SIG-M5 treated with dmso at 0.1 percent for 504 hours (cell line): Measurements from ENCODE around the gene HAGH.
"Not testable (repeated sequence)": the region's sequence is repeated elsewhere in the genome, so short reads cannot be mapped to it uniquely, and the experiment has no call there.

ENCODE experiments used
- DNase-seq: peaks from one replicate; lab custom pipeline; 2025; ENCODE audit not compliant: unreplicated experiment; lab: John Stamatoyannopoulos, UW

The HAGH gene

DNA sequence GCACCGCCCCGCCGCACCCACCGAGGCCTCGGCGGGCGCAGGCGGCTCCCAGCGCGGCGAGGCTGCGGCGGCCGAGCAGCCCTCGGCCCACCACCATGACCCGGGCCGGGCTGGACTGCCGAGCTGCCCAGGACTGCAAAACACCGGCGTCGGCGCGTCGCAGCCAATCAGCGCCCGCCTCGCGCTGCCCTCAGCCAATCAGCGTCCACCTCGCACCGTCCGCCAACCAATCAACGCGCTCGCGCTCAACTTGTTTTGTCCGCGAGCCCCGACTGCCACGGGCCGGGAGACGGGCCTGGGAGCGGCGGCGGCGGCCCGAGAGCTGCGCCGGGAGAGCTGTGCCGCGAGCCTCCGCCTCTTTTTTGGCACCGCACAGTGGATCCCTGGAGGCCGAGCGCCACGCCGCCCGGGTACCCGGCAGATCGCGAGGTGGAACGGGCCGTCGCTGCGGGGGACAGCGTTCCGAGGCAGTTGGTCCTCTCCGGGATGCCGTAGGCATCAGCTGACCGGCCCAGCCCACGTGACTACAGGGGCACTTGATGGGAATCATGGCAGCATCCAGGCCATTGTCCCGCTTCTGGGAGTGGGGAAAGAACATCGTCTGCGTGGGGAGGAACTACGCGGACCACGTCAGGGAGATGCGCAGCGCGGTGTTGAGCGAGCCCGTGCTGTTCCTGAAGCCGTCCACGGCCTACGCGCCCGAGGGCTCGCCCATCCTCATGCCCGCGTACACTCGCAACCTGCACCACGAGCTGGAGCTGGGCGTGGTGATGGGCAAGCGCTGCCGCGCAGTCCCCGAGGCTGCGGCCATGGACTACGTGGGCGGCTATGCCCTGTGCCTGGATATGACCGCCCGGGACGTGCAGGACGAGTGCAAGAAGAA, at the start of gene HAGH, which contains the start of gene FAHD1:
Gene HAGH (minus strand): TSS at position 135 of the 883 bp plus-strand sequence. CDS start 38 bp downstream, at position 97.
Gene FAHD1 (plus strand): TSS at position 516 of the 883 bp plus-strand sequence. CDS start 33 bp downstream, at position 549.
- peak; percentile 83 for DNase-seq

DNA sequence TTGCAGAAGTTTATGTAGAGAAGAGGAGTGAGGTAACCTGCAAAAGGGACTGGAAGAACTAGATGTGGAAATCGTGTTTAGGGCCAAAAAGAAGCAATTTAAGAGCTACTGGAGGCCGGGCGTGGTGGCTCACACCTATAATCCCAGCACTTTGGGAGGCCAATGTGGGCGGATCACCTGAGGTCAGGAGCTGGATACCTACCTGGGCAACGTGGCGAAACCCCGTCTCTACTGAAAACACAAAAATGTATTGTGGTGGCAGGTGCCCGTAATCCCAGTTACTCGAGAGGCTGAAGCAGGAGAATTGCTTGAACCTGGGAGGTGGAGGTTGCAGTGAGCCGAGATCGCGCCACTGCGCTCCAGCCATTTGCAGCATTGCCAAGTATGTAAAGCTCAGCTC, 49.4 kb upstream of the HAGH start:
- DNase-seq, result not testable (repeated sequence)

DNA sequence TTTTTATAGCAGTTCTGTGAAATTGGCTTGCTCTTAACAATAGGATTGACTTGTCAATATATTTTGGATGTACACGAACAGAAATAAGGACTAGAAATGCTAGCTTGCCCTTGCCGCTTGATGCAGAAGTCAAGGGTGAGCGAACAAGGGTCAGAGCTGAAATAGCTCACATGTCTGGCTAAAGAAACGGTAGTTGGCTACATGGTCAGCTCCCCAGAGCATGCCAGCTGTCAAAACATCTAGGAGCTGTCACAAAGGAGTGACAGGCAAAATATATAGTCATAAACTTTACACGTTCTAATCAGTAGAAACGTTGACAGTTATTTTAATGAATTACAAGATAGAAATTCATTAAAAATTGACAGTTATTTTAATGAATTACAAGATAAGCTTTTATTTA, 48.2 kb upstream of the HAGH start:
- DNase-seq, result no peak

DNA sequence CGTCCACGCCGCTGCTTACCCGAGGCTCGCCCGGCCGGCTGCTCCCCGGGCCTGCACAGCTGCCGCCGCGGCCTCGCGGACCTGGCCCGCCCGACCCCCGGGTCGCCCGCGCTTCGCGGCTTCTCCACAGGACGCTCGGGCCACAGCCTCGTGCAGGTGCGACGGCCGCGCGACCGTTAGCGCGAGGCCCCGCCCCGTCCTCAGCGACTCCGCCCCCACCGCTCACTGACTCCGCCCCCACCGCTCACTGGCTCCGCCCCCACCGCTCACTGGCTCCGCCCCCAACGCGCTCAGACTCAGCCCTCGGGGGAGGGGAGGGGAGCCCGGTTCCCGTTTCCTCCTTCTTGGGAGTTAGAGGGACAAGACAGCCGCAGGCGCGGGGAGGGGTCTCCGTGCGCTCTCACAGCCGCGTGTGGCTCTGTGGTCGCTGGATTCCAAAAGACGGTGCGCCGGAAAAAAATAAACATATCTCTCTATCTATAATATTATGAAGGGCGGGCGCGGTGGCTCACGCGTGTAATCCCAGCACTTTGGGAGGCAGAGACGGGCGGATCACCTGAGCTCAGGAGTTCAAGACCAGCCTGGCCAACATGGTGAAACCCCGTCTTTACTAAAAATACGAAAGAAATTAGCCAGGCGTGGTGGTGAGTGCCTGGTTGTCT, 45.5 kb upstream of the HAGH start, which contains the start of gene MEIOB:
Gene MEIOB (minus strand): TSS at position 191 of the 662 bp plus-strand sequence. CDS start 3,989 bp downstream, outside the sequence.
- DNase-seq, result no peak

DNA sequence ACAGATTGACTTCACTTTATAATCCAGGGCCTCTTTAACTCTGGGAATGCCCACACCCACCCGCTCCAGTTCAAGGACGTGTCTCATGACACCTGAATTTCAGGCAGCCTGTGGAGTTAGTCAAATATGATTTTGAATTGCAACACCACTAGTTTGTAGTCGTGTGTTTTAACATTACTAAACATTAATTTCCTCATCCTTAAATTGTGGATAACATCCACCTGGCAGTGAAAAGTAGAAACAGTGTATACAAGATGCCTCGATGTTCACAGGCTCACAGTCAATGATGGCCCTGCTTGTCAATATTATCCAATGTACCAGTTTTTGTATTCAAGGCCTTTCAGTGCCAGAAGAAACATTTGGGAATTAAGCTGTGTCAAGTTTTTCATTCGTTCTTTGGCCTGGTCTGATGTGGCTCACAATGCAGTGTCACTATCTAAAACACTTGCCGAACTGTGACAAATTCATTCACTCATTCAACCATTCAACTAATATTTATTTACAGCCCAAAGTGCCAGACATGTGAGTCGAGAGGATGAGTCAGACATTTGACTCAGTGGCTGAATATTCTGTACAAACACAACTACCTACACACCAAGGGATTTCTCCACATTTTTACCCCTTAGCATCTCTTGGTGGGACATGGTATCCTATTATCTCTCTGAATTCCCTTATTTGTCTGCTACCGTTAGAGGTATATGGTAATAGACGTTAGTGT, 43.9 kb upstream of the HAGH start:
- no peak for DNase-seq

DNA sequence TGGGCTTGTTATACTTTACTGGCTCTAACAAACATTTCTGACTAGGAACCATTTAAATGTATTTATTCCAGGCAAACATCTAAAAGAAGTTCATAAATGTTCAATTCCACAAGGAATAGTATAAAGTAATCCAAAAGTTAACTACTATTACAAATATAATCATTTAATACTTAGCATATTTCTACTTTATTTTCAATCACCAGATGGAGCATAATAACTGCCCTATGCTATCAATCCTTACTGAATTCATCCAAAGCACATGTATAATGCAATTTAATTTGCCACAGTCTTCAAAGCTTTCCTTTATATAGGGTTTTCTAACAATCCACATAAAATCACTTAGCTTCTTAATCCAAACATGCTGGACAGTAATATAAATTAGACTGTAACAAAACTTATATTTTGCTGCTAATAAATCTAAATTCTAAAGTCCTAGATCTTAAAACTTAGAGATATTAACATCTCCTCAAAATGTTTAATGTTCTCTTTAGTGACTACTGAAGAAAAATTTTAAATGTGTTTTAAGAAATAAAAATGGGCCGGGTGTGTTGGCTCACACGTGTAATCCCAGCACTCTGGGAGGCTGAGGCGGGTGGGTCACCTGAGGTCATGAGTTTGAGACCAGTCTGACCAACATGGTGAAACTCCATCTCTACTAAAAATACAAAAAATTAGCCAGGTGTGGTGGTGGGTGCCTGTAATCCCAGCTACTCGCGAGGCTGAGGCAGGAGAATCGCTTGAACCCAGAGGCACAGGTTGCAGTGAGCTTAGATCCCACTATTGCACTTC, 39.5 kb upstream of the HAGH start:
- DNase-seq, result no peak

DNA sequence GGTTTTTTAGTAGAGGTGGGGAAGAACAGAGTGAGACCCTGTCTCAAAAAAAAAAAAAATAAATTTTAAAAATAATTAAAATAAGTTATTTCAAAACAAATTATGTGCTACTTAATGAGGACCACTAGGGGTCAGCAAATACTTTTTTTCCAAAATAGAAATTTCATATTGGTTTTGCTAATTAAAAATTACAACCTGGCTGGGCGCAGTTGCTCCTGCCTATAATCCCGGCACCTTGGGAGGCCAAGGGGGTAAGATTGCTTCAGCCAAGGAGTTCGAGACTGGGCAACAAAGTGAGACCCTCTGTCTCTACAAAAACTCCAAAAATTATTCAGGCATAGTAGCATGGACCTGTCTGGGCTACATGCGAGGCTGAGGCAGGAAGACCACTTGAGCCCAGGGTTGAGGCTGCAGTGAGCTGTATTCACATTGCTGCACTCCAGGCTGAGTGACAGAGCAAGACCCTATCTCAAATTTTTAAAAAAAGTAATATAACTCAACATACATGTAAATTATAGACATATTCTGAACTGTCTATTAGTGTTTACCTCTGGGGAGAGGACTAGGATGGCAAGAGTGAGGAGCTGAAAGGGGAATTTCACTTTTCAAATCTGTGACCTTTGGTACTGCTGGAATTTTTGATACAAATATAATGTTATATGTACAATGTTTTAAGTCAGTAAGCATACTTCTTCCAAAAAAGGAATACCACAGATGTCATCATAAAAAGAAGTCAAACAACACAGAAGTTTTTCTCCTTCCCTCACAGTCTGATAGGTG, 37.2 kb upstream of the HAGH start:
- no peak for DNase-seq

DNA sequence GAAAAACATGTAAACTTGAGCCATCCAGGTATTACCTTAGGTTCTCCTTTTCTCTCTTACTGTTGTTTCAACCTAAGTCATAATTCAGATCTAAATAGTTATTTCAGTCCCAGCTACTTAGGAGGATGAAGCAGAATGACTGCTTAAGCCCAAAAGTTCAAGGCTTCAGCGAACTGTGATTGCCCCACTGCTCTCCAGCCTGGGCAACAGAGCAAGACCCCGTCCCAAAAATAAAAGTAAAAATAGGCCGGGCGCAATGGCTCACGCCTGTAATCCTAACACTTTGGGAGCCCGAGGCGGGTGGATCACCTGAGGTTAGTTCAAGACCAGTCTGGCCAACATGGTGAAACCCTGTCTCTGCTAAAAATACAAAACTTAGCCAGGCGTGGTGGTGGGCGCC, 35.8 kb upstream of the HAGH start:
- DNase-seq, result no peak

DNA sequence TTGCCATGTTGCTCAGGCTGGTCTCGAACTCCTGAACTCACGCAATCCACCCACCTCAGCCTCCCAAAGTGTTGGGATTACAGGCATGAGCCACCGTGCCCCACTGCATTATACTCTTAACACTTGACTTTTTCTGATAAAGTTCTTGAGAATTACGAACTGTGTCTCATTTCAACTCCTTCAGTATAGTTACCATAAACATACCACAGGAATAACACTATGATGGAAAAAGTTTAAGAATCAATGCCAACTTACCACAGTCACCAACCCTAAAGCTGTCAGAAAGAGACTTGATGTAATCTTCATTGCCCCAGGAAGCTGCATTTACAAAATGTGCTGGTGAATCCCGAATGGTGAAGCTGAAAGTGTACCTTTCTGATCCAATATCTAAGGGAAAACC, 35.1 kb upstream of the HAGH start:
- DNase-seq, result no peak

DNA sequence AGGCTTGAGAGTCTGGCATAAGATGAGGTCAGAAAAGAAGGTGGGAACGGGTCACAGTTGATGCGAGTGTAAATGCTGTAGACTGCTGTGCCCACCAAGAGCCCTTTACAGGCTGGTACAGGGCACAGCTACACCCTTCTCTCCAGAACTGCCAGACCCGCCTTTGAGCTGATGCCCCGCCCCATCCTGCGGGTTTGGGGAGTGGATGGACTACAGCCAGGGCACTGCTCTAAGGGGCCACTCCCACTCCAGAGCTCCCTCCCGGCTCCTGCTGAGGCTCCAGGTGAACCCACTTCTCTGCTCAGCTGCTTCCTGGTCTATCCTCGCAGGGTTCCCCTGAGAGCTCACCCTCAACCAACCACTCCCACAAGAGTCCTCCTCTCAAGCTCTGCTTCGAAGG, 33.0 kb upstream of the HAGH start:
- no peak for DNase-seq

DNA sequence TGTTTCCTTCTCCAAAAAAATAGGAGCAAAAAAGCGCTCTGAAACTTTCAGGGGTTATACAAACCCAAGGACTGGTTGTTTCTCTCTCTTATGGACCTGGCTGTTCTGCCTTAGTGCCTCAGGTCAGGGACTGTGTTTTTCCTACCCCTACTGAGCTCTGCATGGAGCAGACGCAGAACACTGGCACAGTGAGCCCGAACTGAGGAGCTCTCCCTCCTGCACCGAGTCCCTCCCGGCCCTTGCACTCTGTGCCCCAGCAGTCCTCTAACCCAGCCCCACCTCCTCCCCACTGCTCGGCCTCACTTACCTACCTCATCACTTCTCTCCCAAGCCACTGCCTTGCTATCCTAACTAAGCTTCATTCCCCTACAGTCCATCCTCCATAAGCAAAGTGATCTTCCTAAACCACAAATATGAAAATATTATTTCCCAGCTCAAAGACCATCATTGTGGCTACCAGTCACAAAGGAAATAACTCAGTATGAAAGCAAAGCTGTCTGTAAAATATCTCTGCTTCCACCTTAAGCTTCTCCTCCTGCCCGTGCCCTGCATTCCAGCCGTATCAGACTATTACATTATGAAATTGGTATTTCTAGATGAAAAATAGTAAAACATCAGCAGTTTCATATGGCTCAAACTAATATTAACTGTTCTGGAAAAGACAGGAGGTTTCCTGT, 31.7 kb upstream of the HAGH start:
- no peak for DNase-seq

DNA sequence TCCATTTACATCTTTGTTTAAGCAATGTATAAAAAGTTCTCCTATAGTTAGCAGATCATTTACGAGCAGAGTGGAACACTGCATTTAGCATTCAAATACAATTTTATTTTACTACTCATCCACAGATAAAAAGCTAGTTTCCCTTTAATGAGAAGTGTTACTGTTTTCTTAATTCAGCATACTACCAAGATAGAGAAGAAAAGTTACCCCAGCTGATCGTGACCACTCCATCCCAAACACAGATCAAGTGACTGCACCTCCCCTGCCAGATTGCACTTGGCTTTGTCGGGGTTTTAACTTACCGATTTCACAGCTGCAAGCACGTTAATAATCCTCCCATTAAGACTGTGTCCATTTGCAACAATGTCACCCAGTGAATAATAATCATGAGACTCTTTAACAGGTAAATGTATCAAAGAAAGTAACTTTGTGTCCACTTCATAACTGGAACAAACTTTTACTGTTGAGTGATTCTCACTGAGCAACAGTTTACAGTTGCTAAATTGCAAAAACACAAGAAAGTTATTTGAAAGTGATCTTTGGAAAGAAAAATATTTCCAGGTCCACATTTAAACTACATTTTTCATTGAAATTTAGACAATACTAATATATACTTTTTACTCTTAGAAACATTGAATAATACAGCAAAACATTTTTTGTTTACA, 30.9 kb upstream of the HAGH start:
- DNase-seq, result no peak

DNA sequence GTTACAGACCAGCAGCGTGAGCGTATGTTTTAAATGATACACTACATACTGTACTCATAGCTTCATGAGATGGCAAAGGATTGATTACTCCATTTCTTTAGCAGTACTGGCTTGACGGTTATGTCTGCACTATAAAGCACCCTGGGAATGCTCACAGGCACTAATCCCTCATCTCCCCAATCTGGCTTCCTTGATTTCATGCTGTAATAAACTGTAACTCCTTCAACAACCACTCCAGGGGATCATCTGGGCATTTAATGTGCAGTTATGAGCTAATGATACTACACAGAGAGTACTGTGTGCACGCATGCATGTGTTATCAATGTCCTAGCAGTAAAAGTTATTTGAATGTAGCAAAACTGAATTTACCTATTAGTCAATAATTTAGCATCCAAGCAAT, 25.2 kb upstream of the HAGH start:
- no peak for DNase-seq

DNA sequence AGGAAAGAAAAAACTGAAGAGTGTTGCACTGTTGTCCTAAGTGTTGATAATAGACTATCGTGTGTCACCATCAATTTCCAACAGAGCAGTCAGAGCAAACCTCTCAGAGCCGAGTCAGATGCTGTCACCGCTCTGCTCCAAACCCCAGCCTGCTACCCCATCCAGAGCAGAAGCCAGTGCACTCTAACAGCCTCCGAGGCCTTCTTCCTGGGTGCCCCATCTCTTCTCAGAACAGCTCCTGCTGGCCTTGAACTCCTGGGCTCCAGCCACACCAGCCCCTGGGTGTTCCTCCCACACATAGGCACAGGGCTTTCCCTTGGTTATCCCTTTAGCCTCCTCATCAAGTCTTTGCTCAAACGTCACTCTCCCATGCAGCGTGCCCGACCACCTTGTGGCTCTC, 24.4 kb upstream of the HAGH start:
- DNase-seq, result no peak

DNA sequence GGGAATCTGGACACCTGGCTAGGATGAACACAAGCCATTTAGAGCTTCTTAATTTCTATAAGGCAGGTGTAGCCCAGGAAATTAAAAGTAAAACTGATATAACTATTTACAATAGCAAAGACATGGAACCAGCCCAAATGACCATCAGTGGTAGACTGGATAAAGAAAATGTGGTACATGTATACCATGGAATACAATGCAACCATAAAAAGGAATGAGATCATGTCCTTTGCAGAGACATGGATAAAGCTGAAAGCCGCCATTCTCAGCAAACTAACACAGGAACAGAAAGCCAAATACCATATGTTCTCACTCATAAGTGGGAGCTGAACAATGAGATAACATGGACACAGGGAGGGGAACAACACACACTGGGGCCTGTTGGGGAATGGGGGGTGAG, 19.8 kb upstream of the HAGH start:
- no peak for DNase-seq

DNA sequence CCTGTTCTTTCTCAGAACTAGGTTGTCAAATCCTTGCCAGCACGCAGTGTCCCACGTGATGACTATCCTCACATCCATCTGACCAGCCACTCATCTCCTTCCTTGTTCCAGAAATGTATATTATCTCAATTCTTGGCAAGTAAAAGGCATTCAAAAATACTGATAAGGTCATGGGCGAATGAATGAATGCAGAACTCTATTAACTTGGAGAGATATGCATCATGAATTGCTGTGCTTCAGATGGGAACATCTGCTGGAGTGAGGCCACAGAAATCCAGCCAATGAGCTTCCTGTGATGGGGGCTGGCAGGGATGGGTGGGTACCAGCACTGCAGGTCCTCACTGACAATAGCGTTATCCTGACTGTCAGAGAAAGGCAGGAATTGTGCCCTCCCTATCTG, 19.4 kb upstream of the HAGH start:
- no peak for DNase-seq

DNA sequence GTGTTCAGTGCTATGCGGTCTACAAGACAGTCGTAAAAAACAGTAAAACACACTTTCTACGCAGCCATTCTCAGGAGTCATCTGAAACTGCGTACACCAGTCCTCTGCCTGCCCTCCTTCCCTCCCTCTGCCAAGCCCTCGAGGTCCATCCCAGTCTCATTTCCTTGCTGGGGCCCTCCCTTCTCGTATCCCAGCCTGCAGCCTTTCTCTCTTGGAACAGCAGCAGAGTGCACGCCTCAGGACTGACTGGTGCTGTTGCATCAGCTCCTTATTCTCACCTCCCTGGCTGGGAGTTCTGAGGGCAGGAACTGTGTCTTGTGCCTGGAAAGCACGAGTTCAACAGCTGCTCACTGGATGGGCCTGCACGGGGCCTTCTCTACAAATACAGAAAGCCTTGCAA, 12.9 kb upstream of the HAGH start:
- no peak for DNase-seq

DNA sequence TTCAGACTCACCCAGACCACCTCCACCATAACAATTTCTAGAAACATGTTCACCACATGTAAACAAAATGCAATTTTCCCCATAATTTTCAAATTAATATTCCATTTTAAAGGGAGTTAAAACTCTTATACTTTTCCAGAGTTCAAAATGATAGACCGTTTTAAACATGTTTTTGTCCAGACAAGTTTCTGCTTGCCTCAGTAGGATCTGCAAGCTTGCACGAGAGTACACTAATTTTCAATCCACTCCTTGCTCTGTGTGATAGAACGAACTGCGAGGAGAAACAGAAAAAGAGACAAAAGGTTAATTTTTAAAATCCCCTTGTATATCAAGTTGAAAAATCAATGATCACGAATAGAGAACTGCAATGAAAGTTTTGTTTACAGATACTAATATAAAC, 7.5 kb upstream of the HAGH start:
- DNase-seq, result no peak
